ENCODE data around the gene AUTS2.
"Not testable (repeated sequence)": the region's sequence is repeated elsewhere in the genome, so short reads cannot be mapped to it uniquely, and the experiment has no call there.

AUTS2 gene

DNA sequence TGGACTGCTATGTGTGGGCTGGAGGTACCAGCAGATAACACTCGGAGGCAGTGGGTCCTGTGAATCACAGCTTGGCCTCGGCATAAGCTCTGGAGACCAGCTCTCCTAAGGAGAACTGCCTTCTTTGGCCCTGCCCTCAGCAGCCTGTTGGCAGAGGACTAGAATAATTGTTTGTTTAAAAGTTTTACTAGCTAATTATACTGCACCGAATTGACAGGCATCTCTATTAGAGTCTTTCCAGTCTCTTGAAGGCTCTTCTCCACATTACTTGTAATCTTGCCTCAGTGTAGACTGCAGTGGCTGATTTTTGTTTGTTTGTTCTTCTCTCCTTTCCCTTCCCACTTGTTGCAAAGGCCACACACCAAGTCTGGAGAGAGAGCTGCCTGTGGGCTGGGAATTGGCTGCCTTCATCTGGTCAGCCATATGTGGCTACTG, 183.2 kb downstream of the AUTS2 start:
- TF ChIP-seq, protein P1, sequence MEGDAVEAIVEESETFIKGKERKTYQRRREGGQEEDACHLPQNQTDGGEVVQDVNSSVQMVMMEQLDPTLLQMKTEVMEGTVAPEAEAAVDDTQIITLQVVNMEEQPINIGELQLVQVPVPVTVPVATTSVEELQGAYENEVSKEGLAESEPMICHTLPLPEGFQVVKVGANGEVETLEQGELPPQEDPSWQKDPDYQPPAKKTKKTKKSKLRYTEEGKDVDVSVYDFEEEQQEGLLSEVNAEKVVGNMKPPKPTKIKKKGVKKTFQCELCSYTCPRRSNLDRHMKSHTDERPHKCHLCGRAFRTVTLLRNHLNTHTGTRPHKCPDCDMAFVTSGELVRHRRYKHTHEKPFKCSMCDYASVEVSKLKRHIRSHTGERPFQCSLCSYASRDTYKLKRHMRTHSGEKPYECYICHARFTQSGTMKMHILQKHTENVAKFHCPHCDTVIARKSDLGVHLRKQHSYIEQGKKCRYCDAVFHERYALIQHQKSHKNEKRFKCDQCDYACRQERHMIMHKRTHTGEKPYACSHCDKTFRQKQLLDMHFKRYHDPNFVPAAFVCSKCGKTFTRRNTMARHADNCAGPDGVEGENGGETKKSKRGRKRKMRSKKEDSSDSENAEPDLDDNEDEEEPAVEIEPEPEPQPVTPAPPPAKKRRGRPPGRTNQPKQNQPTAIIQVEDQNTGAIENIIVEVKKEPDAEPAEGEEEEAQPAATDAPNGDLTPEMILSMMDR (IDR thresholded peaks at IDR 0.05; ENCODE audit: low read depth, low read length, missing control alignments): no peak
- DNase-seq (ENCODE audit: low read depth): no peak
- H3K4me3 ChIP-seq (ENCODE audit: low read depth, low read length): no peak overlapping the region

DNA sequence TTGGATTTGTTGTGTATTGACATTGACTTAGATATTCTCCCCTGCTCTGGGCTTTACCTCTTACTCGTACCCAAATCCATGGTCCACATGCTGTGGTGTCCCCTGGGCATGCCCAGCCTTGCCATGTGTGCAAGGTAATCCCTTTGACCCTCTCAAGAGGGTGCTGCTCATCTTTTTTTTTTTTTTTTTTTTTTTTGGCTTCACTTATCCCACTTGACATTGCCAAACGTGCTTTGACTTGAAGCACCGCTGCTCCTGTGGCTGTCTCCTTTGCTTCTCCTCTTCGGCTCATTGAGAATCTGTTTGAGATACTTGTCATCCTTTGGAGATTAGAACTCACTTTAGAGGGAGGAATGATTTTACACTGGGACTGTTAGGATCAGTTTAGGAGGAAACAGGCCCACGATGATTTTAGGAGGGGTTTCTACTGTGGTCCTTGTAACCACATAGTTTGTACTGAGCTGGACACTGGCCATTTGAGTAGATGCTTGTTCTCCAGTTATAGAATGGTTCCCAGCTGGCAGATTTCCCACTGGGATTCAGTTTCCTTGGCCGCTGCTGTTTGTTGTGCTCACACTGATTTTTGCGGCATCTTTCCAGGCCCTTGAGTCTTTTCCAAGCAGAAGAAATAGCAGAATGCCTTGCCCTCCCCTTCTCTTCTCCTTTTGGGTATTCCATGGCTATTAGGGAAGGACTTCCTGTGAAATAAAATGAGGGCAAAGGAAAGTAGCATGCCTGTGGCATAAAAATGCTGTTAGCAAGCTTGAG, 184.8 kb downstream of the AUTS2 start:
- H3K4me3 ChIP-seq (ENCODE audit: low read depth, low read length): no peak overlapping the region
- TF ChIP-seq, protein P1 (IDR thresholded peaks at IDR 0.05; ENCODE audit: low read depth, low read length, missing control alignments): no peak
- DNase-seq (ENCODE audit: low read depth): no peak

DNA sequence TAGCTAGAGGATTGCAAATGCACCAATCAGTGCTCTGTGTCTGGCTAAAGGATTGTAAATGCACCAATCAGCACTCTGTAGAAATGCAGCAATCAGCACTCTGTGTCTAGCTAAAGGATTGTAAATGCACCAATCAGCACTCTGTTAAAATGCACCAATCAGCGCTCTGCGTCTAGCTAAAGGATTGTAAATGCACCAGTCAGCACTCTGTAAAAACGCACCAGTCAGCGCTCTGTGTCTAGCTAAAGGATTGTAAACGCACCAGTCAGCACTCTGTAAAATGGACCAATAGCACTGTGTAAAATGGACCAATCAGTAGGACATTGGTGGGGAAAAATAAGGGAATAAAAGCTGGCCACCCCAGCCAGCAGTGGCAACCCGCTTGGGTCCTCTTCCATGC, 187.9 kb downstream of the AUTS2 start:
- H3K4me3 ChIP-seq (ENCODE audit: low read depth, low read length); DNase-seq (ENCODE audit: low read depth): not testable (repeated sequence)

DNA sequence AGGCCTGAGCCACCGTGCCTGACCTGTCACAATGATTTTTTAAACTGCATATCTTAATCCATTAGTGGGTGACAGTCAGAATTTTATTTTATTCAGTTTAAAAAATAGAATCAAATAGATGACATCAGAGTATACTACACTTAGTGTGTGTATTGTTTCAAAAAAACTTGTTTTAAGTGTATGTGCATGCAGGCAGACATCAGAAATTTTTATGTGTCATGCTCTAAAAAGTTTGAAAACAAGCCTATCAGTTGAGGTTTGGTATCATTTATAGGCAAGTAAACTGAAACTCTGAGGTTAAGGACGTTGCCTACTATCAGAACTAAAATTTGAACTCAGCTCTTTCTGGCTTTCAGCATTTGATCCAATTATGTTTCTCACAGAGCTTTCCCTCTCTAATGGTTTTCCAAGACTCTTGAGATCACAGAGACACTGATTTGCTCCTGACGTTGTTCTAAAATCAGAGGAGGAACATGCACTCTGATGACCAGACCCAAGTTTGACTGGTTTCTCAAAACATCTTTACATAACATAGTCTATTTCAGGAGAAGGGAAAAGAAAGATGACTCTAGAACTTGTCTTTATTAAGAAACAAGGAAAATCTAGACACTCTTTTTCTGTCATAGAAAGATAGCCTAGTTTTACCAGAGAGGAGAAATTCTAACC, 188.6 kb downstream of the AUTS2 start:
- DNase-seq (ENCODE audit: low read depth): no peak
- TF ChIP-seq, protein P1 (IDR thresholded peaks at IDR 0.05; ENCODE audit: low read depth, low read length, missing control alignments): no peak
- no peak overlapping the region for H3K4me3 ChIP-seq (ENCODE audit: low read depth, low read length)

DNA sequence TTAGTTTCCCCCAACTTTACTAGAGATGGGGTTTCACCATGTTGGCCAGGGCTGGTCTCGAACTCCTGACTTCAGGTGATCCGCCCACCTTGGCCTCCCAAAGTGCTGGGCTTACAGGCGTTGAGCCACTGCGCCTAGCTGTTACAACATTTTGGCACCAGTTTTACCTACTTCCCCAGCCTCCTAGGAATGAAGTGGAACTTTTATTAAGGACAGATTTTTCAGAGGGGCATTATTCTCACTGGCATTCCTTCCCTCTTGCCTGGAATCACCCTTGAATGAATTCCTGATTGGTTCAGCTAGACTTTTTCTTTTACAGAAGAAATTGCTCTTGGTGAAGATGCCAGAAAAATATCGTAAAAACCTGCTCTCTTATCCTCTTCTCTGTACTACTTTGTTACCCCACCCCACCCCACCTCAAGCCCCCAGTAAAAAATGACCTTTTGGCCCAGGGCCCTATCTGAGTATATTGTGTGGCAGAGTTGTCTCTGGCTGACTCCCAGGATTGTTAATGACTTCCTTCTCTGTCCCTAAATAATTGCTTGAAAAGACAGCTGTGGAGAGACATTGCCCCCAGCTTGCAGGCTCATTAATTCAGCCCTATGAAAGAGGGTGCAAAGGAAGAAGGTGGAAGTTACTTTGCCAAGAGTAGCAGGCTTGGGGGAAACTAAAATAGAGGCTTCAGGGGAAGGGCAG, 189.6 kb downstream of the AUTS2 start:
- TF ChIP-seq, protein P1 (IDR thresholded peaks at IDR 0.05; ENCODE audit: low read depth, low read length, missing control alignments): no peak
- no peak for DNase-seq (ENCODE audit: low read depth)
- H3K4me3 ChIP-seq (ENCODE audit: low read depth, low read length): no peak overlapping the region

DNA sequence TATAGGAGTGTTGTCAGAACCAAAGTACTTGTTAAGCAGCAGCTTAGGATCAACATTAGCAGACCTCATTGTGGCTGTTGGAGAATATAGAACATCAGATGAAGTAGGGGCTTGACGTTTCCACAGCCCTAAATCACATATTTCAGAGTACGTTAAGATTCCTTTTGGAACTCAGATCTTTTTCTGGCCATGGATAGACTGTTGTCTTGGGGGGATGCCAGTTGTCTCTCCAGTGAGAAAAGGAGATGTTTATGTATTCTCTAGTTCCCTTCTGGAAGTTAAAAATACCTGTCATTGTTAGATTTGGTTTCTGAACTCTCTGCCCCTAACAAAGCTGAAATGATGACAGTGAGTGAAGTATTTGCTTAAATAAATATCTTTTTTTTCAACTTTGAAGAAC, 191.3 kb downstream of the AUTS2 start:
- no peak for DNase-seq (ENCODE audit: low read depth)
- TF ChIP-seq, protein P1 (IDR thresholded peaks at IDR 0.05; ENCODE audit: low read depth, low read length, missing control alignments): no peak
- H3K4me3 ChIP-seq (ENCODE audit: low read depth, low read length): no peak overlapping the region

DNA sequence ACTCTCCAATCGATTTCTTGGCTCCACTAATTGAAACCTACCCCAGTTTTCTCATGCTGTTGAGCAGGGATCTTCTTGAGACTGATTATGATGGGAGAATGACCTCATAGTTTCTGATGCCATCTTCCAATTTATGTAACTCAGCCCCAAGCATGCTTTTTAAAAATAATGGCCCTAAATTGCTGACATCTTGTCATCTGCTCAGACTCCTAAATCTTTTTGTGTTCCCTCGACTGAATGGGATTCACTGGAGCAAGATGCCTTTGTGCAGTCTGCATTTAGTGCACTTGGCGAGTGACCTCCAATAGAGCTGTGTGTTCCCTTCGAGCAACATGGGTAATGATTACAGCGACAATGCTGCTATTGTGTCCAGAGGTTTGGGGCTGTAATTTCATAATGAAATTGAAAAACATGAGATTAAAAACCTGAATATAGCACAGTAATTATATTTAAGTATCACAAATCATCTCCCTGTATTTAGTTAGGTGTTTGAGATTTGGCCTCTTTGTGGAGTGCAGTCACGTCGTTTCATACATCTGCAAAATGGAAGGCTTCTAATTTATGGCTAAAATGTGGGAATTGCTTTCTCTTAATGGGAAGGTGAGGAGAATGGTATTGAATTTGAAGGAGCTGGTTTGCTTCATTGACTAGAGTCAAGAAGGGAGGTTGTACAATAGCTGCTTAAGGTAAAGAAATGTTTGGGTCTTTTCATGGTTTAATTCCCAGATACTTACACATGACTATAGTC, 192.9 kb downstream of the AUTS2 start:
- TF ChIP-seq, protein P1 (IDR thresholded peaks at IDR 0.05; ENCODE audit: low read depth, low read length, missing control alignments): no peak
- H3K4me3 ChIP-seq (ENCODE audit: low read depth, low read length): no peak overlapping the region
- no peak for DNase-seq (ENCODE audit: low read depth)

Measured in GM12864 (cell line).